Thoracic aorta (tissue), 2 donors: ENCODE results near the gene OR2G3. TPM values are rescaled to one million over a fixed set of nuclear protein-coding genes. Genes with fewer than 3 reads are reported as not detected.

ENCODE experiments used
- ATAC-seq: fragments of 150-250 bp; one replicate; pipeline ENCODE4 v1.8.0; 2017; ENCODE audit warnings: low read depth; ENCODE audit not compliant: insufficient number of reproducible peaks, low FRiP score
- DNase-seq: peaks from one replicate; pipeline ENCODE4 v3.0.0-alpha.2; 2020; ENCODE audit warnings: low spot score
- H3K27ac ChIP-seq, 2 donors: fragments of 200-600 bp; sonication (generic); 1 replicate in 1 of 2; 2 replicates in 1 of 2; pipeline ENCODE4 v1.5.1; 2016; ENCODE audit warnings: mild to moderate bottlenecking in 2 of 2, moderate library complexity in 2 of 2
- H3K27me3 ChIP-seq: fragments of 200-600 bp; sonication (generic); replicated peaks from 2 replicates; pipeline ENCODE4 v1.6.0; 2016; ENCODE audit warnings: mild to moderate bottlenecking; ENCODE audit not compliant: insufficient read depth
- H3K36me3 ChIP-seq: fragments of 200-600 bp; sonication (generic); one replicate; pipeline ENCODE4 v1.5.1; 2016
- H3K4me1 ChIP-seq, 2 donors: fragments of 200-600 bp; sonication (generic); 1 replicate in 1 of 2; 2 replicates in 1 of 2; pipeline versions ENCODE4 v1.5.1 to v1.6.0; 2016; ENCODE audit warnings: low read depth in 2 of 2, mild to moderate bottlenecking in 1 of 2; ENCODE audit not compliant: control insufficient read depth in 1 of 2
- H3K4me3 ChIP-seq: fragments of 200-600 bp; sonication (generic); 2 replicates; pipeline ENCODE4 v1.5.1; 2016; ENCODE audit warnings: mild to moderate bottlenecking
- H3K9me3 ChIP-seq: fragments of 200-600 bp; sonication (generic); 2 replicates; pipeline ENCODE4 v1.5.1; 2016
- CTCF ChIP-seq: fragments of 200-600 bp; sonication (generic); IDR thresholded peaks from one replicate; pipeline ENCODE4 v1.5.1; 2019; ENCODE audit warnings: antibody characterized with exemption
- total RNA-seq, 2 donors: library from RNA; depleted of rRNA; stranded (reverse); fragments of >200 nt; gene quantifications; one replicate each; pipeline versions ENCODE4 v1.1.0 to v1.2.3, GENCODE V29; 2016

OR2G3 gene
- total RNA-seq, 2 donors from 2014 or later, result not detected

GRCh38 chr1:247614625-247615024, 9.2 kb downstream of the OR2G3 start:
- ATAC-seq (no peak), DNase-seq (no peak)
- Histone ChIP-seq H3K4me1 (no peaks in the 10 kb centered on the region), H3K4me3 (no peak overlapping the region), H3K27ac (no peak overlapping the region), H3K27me3 (no peaks in the 10 kb centered on the region), H3K36me3 (no peaks in the 10 kb centered on the region), H3K9me3 (no peaks in the 10 kb centered on the region)
- no peak for TF ChIP-seq CTCF

GRCh38 chr1:247627951-247628350, 22.6 kb downstream of the OR2G3 start:
- H3K36me3 ChIP-seq, result no peaks in the 10 kb centered on the region
- no peaks in the 10 kb centered on the region for H3K4me1 ChIP-seq
- H3K27ac ChIP-seq, result no peak overlapping the region
- no peak for ATAC-seq
- no peaks in the 10 kb centered on the region for H3K27me3 ChIP-seq
- no peak for DNase-seq
- no peak for TF ChIP-seq CTCF
- no peak overlapping the region for H3K4me3 ChIP-seq
- H3K9me3 ChIP-seq, result peaks cover 3% of the 10 kb centered on the region

GRCh38 chr1:247638011-247638410, 32.6 kb downstream of the OR2G3 start:
- ATAC-seq (no peak), DNase-seq (no peak)
- H3K36me3 ChIP-seq, result no peaks in the 10 kb centered on the region
- no peak overlapping the region for H3K27ac ChIP-seq
- no peak for TF ChIP-seq CTCF
- H3K9me3 ChIP-seq, result no peaks in the 10 kb centered on the region
- H3K4me3 ChIP-seq, result no peak overlapping the region
- no peaks in the 10 kb centered on the region for H3K4me1 ChIP-seq
- H3K27me3 ChIP-seq, result no peaks in the 10 kb centered on the region

GRCh38 chr1:247638781-247639180, 33.4 kb downstream of the OR2G3 start:
- no peak for TF ChIP-seq CTCF
- H3K9me3 ChIP-seq, result no peaks in the 10 kb centered on the region
- ATAC-seq, result no peak
- H3K27ac ChIP-seq, result no peak overlapping the region
- no peaks in the 10 kb centered on the region for H3K27me3 ChIP-seq
- H3K36me3 ChIP-seq, result no peaks in the 10 kb centered on the region
- H3K4me3 ChIP-seq, result no peak overlapping the region
- no peaks in the 10 kb centered on the region for H3K4me1 ChIP-seq
- no peak for DNase-seq

- Histone ChIP-seq H3K36me3 (no peaks in the 10 kb centered on the region), H3K27me3 (no peaks in the 10 kb centered on the region), H3K9me3 (no peaks in the 10 kb centered on the region), H3K4me3 (peak overlapping the region; percentile 51), H3K27ac (no peak overlapping the region), H3K4me1 (no peaks in the 10 kb centered on the region)
- DNase-seq, result no peak
- TF ChIP-seq CTCF, result no peak
- no peak for ATAC-seq
Measured at GRCh38 chr1:247639381-247639981, 34.1 kb downstream of the OR2G3 start.
